ENCODE results near the gene ZFP62. TPM values are rescaled to one million over a fixed set of nuclear protein-coding genes. Genes with fewer than 3 reads are reported as not detected.

ZFP62 gene
- total RNA-seq, 1 donor from 2014 or later: 15.9 TPM

GRCh38 chr5:180804129-180804618 lies 56.9 kb downstream of the ZFP62 start:
- H3K4me1 ChIP-seq: peaks cover 96% of the 10 kb centered on the region
- peak overlapping the region; percentile 100 for H3K27ac ChIP-seq (replicated peaks)
- H3K4me3 ChIP-seq: peak overlapping the region; percentile 98
- H3K36me3 ChIP-seq: peaks cover 12% of the 10 kb centered on the region
- DNase-seq: no peak
- no peak for TF ChIP-seq CTCF (IDR thresholded peaks at IDR 0.05; ENCODE audit: borderline replicate concordance)
- no peaks in the 10 kb centered on the region for H3K27me3 ChIP-seq (ENCODE audit: low read depth)
- intact Hi-C loops (cut with micrococcal nuclease): no loop called here
- H3K9me3 ChIP-seq (replicated peaks): no peaks in the 10 kb centered on the region

- Histone ChIP-seq H3K4me1 (peaks cover 96% of the 10 kb centered on the region), H3K27me3 (ENCODE audit: low read depth) (no peaks in the 10 kb centered on the region), H3K4me3 (peak overlapping the region; percentile 98), H3K9me3 (replicated peaks) (no peaks in the 10 kb centered on the region), H3K36me3 (peaks cover 12% of the 10 kb centered on the region), H3K27ac (replicated peaks) (peak overlapping the region; percentile 100)
- intact Hi-C loops (cut with micrococcal nuclease): no loop called here
- peak; percentile 34 for TF ChIP-seq CTCF (IDR thresholded peaks at IDR 0.05; ENCODE audit: borderline replicate concordance)
- DNase-seq: peak; percentile 73
Measured at GRCh38 chr5:180803181-180804128, 57.6 kb downstream of the ZFP62 start.

DNA sequence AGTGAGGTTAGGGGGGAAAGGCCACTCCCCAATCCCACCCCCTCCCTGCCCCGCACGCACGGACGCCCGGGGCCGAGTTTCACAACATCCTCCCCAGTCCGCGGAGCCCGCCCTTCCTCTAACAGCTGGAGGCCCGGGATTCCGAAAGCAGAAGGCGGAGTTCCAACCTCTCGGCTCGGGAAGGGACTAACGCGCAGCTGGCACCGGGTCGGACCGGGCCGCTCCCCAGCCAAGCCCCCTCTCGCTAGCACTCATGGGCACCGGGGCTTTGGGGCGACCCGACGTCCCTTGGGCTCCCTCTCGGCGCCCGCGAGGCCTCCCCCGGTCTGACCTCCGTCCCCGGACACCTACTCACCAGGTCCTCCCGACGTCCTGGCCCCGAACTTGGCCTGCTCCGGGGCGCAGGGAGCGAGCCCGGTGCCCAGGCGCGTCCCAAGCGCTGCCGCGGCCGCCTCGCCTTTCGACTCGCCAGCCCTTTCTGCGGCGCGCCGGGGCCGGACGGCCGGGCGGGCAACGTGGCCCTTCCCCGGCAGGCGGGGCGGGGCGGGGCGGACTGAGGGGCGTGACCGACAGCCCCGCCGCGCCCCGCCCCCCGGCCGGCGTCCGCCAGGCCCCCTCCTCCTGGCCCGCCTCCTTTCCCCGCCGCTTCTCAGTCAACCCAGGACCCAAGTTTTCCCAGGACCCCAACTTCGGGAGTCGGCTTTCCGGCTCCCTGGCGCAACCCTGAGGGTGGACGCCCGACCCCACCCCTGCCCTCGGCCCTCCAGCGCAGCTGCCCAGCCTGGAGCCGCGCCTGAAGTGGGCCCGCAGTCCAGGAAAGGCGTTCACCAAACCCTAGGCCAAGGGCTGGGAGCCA lies 58.5 kb downstream of the ZFP62 start, which contains the start of gene MGAT1:
Gene MGAT1, minus strand, starts transcription at position 482 of the 856 bp plus-strand sequence. CDS start 9,835 bp downstream, outside the sequence.
- peak; percentile 92 for DNase-seq
- peak within 1 kb of the TSS; percentile 98 for H3K4me3 ChIP-seq
- intact Hi-C loops (cut with micrococcal nuclease): no loop called here
- H3K9me3 ChIP-seq (replicated peaks): no peaks in the 10 kb centered on the region
- TF ChIP-seq CTCF (IDR thresholded peaks at IDR 0.05; ENCODE audit: borderline replicate concordance): no peak
- no peaks in the 10 kb centered on the region for H3K27me3 ChIP-seq (ENCODE audit: low read depth)
- peak within 1 kb of the TSS; percentile 100 for H3K27ac ChIP-seq (replicated peaks)
- peaks cover 96% of the 10 kb centered on the region for H3K4me1 ChIP-seq
- peaks cover 7% of the 10 kb centered on the region for H3K36me3 ChIP-seq

DNA sequence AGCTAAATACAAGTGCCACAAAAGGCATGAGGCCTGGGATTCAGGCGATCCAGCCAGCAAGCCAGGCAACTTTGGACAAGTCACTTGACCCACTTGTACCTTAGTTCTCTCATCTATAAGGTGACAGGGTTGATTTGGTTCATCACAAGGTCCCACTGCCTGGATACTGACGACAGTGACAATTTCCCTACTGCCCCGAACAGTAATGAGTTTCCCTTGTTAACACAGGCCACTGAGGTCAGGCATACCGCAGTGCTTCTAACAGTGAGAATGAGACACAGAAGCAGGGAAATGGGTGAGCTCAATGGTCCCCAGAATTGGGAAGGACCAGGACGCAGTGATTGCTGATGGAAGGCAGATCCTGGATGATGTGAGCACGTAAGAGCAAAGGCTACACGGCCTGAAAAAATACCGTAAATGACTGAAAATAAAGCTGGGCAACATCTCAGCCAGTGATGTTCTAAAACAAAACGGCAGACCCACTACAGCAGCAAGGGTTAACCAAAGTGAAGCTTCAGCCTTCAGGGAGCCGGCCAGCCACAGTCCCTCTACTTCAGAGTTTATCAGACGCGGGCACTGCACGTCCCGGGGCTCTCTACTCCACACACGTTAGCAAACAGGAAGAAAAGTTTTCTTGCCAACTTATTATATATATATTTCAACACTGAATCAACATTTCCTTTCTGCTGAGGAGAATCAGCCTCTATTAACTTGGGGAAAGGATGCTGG lies 59.3 kb downstream of the ZFP62 start:
- TF ChIP-seq CTCF (IDR thresholded peaks at IDR 0.05; ENCODE audit: borderline replicate concordance): no peak
- intact Hi-C loops (cut with micrococcal nuclease): no loop called here
- Histone ChIP-seq H3K4me3 (peak overlapping the region; percentile 98), H3K27ac (replicated peaks) (peak overlapping the region; percentile 100), H3K9me3 (replicated peaks) (no peaks in the 10 kb centered on the region), H3K4me1 (peaks cover 96% of the 10 kb centered on the region), H3K36me3 (peaks cover 2% of the 10 kb centered on the region), H3K27me3 (ENCODE audit: low read depth) (no peaks in the 10 kb centered on the region)
- DNase-seq: no peak

Measured in left ventricle myocardium inferior (tissue), 1 donor.